Measurements from ENCODE around the gene PIGU. TPM values are rescaled to one million over a fixed set of nuclear protein-coding genes. Genes with fewer than 3 reads are reported as not detected.

The PIGU gene
- total and polyA plus RNA-seq, 9 of the 15 experiments (the other 6 are each of a cell fraction or from before 2014, with no cell fraction given): 6.5 to 100 (median 28.1) TPM

DNA sequence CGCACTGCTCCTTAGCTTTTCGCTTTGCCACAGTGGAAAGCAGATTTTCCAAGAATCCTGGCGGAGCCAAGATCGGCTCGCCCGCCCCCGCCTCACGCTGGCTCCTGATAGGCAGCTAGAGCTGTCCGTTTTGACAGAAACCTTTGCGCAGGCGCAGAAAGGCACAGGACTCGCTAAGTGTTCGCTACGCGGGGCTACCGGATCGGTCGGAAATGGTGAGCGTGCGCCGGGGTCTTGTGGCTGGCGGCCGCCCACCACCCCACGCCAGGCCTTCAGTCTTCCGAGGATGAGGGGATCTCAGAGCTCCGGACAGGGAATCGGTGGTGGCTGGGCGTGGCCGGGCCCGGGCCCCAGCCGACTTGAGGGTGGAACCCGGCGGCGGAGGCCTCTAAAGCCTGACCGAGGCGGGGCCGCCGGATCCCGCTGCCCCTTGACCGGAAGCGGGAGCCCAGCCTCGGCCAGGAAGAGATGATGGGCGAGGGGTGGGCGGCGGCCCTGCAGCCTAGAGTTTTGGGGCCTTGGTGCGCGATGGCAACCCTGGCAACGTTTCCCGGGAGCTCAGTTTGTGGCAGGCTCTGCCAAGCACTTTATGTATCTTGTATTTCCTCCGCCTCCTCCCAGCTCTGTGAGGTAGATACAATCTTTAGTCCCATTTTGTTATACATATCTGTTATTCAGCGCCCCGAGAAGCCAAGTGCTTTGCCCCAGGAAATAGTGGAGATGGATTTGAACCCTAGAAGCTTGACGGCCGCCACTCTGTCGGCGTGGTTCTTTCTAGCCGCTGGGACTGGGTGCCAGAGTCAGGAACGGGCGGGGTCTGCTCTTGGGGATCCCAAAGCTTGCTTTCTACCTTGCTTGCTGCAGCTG, 160.4 kb downstream of the PIGU start, which contains the start of gene DYNLRB1 (continued):
- TF ChIP-seq, protein P1, sequence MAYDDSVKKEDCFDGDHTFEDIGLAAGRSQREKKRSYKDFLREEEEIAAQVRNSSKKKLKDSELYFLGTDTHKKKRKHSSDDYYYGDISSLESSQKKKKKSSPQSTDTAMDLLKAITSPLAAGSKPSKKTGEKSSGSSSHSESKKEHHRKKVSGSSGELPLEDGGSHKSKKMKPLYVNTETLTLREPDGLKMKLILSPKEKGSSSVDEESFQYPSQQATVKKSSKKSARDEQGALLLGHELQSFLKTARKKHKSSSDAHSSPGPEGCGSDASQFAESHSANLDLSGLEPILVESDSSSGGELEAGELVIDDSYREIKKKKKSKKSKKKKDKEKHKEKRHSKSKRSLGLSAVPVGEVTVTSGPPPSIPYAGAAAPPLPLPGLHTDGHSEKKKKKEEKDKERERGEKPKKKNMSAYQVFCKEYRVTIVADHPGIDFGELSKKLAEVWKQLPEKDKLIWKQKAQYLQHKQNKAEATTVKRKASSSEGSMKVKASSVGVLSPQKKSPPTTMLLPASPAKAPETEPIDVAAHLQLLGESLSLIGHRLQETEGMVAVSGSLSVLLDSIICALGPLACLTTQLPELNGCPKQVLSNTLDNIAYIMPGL (CRISPR knock-in tag; IDR thresholded peaks at IDR 0.05): peak; percentile 68
- TF ChIP-seq, protein P2, sequence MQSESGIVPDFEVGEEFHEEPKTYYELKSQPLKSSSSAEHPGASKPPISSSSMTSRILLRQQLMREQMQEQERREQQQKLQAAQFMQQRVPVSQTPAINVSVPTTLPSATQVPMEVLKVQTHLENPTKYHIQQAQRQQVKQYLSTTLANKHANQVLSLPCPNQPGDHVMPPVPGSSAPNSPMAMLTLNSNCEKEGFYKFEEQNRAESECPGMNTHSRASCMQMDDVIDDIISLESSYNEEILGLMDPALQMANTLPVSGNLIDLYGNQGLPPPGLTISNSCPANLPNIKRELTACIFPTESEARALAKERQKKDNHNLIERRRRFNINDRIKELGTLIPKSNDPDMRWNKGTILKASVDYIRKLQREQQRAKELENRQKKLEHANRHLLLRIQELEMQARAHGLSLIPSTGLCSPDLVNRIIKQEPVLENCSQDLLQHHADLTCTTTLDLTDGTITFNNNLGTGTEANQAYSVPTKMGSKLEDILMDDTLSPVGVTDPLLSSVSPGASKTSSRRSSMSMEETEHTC (IDR thresholded peaks at IDR 0.05): no peak
- TF ChIP-seq CREB1 (IDR thresholded peaks at IDR 0.05) (0 out of 2 replicates have a peak, but pooled peaks have one; percentile 37), CREB1 (CRISPR knock-in tag; IDR thresholded peaks at IDR 0.05) (no peak), TEAD4 (IDR thresholded peaks at IDR 0.05; ENCODE audit: low read length) (no peak), TEAD4 (CRISPR knock-in tag; IDR thresholded peaks at IDR 0.05; ENCODE audit: borderline replicate concordance) (no peak), ARID2 (IDR thresholded peaks at IDR 0.05) (no peak), JUND (IDR thresholded peaks at IDR 0.05; ENCODE audit: borderline replicate concordance, low read depth, low read length) (no peak), JUND (tag; IDR thresholded peaks at IDR 0.05; ENCODE audit: borderline replicate concordance, low read depth, low read length) (no peak), ZNF316 (IDR thresholded peaks at IDR 0.05) (no peak), CHD4 (IDR thresholded peaks at IDR 0.05; ENCODE audit: insufficient read depth, insufficient replicate concordance, low read depth, low read length, poor library complexity, severe bottlenecking) (no peak)
- TF ChIP-seq, protein P3, sequence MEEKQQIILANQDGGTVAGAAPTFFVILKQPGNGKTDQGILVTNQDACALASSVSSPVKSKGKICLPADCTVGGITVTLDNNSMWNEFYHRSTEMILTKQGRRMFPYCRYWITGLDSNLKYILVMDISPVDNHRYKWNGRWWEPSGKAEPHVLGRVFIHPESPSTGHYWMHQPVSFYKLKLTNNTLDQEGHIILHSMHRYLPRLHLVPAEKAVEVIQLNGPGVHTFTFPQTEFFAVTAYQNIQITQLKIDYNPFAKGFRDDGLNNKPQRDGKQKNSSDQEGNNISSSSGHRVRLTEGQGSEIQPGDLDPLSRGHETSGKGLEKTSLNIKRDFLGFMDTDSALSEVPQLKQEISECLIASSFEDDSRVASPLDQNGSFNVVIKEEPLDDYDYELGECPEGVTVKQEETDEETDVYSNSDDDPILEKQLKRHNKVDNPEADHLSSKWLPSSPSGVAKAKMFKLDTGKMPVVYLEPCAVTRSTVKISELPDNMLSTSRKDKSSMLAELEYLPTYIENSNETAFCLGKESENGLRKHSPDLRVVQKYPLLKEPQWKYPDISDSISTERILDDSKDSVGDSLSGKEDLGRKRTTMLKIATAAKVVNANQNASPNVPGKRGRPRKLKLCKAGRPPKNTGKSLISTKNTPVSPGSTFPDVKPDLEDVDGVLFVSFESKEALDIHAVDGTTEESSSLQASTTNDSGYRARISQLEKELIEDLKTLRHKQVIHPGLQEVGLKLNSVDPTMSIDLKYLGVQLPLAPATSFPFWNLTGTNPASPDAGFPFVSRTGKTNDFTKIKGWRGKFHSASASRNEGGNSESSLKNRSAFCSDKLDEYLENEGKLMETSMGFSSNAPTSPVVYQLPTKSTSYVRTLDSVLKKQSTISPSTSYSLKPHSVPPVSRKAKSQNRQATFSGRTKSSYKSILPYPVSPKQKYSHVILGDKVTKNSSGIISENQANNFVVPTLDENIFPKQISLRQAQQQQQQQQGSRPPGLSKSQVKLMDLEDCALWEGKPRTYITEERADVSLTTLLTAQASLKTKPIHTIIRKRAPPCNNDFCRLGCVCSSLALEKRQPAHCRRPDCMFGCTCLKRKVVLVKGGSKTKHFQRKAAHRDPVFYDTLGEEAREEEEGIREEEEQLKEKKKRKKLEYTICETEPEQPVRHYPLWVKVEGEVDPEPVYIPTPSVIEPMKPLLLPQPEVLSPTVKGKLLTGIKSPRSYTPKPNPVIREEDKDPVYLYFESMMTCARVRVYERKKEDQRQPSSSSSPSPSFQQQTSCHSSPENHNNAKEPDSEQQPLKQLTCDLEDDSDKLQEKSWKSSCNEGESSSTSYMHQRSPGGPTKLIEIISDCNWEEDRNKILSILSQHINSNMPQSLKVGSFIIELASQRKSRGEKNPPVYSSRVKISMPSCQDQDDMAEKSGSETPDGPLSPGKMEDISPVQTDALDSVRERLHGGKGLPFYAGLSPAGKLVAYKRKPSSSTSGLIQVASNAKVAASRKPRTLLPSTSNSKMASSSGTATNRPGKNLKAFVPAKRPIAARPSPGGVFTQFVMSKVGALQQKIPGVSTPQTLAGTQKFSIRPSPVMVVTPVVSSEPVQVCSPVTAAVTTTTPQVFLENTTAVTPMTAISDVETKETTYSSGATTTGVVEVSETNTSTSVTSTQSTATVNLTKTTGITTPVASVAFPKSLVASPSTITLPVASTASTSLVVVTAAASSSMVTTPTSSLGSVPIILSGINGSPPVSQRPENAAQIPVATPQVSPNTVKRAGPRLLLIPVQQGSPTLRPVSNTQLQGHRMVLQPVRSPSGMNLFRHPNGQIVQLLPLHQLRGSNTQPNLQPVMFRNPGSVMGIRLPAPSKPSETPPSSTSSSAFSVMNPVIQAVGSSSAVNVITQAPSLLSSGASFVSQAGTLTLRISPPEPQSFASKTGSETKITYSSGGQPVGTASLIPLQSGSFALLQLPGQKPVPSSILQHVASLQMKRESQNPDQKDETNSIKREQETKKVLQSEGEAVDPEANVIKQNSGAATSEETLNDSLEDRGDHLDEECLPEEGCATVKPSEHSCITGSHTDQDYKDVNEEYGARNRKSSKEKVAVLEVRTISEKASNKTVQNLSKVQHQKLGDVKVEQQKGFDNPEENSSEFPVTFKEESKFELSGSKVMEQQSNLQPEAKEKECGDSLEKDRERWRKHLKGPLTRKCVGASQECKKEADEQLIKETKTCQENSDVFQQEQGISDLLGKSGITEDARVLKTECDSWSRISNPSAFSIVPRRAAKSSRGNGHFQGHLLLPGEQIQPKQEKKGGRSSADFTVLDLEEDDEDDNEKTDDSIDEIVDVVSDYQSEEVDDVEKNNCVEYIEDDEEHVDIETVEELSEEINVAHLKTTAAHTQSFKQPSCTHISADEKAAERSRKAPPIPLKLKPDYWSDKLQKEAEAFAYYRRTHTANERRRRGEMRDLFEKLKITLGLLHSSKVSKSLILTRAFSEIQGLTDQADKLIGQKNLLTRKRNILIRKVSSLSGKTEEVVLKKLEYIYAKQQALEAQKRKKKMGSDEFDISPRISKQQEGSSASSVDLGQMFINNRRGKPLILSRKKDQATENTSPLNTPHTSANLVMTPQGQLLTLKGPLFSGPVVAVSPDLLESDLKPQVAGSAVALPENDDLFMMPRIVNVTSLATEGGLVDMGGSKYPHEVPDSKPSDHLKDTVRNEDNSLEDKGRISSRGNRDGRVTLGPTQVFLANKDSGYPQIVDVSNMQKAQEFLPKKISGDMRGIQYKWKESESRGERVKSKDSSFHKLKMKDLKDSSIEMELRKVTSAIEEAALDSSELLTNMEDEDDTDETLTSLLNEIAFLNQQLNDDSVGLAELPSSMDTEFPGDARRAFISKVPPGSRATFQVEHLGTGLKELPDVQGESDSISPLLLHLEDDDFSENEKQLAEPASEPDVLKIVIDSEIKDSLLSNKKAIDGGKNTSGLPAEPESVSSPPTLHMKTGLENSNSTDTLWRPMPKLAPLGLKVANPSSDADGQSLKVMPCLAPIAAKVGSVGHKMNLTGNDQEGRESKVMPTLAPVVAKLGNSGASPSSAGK (IDR thresholded peaks at IDR 0.05): no peak

All from K562 (cell line).